ENCODE results near the gene LRP1B. TPM values are rescaled to one million over a fixed set of nuclear protein-coding genes. Genes with fewer than 3 reads are reported as not detected.

Gene LRP1B
- total and polyA plus RNA-seq, 2 of the 8 experiments (the other 6 are each of a cell fraction or from before 2014, with no cell fraction given), result 0.03 TPM; not detected in 1

GRCh38 chr2:141828761-141829160, 302.1 kb downstream of the LRP1B start:
- Histone ChIP-seq H3K18ac (ENCODE audit: extremely low read depth, low read length) (no peak overlapping the region), H3K9me3 (ENCODE audit: insufficient read depth in 2 of 2, low read depth in 1 of 2, low read length in 1 of 2) (no peaks in the 10 kb centered on the region), H4K20me1 (replicated peaks in 1 of 2; ENCODE audit: control insufficient read depth in 1 of 2, insufficient read depth in 2 of 2, low read length in 2 of 2) (no peaks in the 10 kb centered on the region), H4K8ac (ENCODE audit: extremely low read depth, insufficient read depth, low read length) (no peak overlapping the region), H2BK20ac (ENCODE audit: low read length) (no peak overlapping the region), H3K4me2 (ENCODE audit: insufficient read depth in 1 of 2, low read depth in 2 of 2, low read length in 2 of 2) (no peak overlapping the region), H3K4me3 (ENCODE audit: extremely low read depth in 1 of 4, insufficient read depth in 2 of 4, low read depth in 3 of 4, low read length in 4 of 4) (no peak overlapping the region), H4K5ac (ENCODE audit: insufficient read length, low read depth, low read length) (no peak overlapping the region), H3K23ac (ENCODE audit: insufficient read length) (no peak overlapping the region), H3K4me1 (replicated peaks in 1 of 4; ENCODE audit: control insufficient read depth in 3 of 4, insufficient read depth in 4 of 4, low read length in 3 of 4) (no peaks in the 10 kb centered on the region), H2BK120ac (replicated peaks; ENCODE audit: low read depth, low read length) (no peak overlapping the region), H3K23me2 (ENCODE audit: low read depth, low read length) (no peaks in the 10 kb centered on the region), H4K91ac (replicated peaks; ENCODE audit: insufficient read length, low read length) (no peak overlapping the region), H2BK15ac (ENCODE audit: low read length) (no peak overlapping the region), H3K9ac (replicated peaks in 1 of 4; ENCODE audit: extremely low read depth in 1 of 4, low read depth in 3 of 4, low read length in 3 of 4) (no peak overlapping the region), H3K36me3 (ENCODE audit: control insufficient read depth in 2 of 4, insufficient read depth in 4 of 4, low read length in 3 of 4) (no peaks in the 10 kb centered on the region), H2AFZ (ENCODE audit: low read length) (no peak overlapping the region), H2BK5ac (ENCODE audit: low read depth, low read length) (no peak overlapping the region), H2AK5ac (ENCODE audit: low read depth, low read length) (no peak overlapping the region), H3K56ac (replicated peaks; ENCODE audit: insufficient read length, low read depth, low read length) (no peak overlapping the region), H3K4ac (replicated peaks; ENCODE audit: insufficient read length, low read depth, low read length) (no peak overlapping the region), H3K27me3 (replicated peaks in 1 of 4; ENCODE audit: control insufficient read depth in 3 of 4, extremely low read depth in 1 of 4, insufficient read depth in 3 of 4, low read length in 3 of 4) (no peaks in the 10 kb centered on the region), H2BK12ac (ENCODE audit: low read depth, low read length) (no peak overlapping the region), H3K27ac (ENCODE audit: low read depth, low read length) (no peak overlapping the region), H3K79me2 (ENCODE audit: control insufficient read depth in 1 of 2, insufficient read depth in 2 of 2, low read length in 2 of 2) (no peaks in the 10 kb centered on the region), H3K79me1 (ENCODE audit: low read depth, low read length) (no peaks in the 10 kb centered on the region), H3K14ac (ENCODE audit: insufficient read length) (no peak overlapping the region)
- FAIRE-seq (no peak), DNase-seq (ENCODE audit: low read depth in 1 of 2, low spot score in 2 of 2) (no peak)
- ChIA-PET POLR2A (ENCODE audit: partially characterized antibody) (no interaction called here), CTCF (ENCODE audit: partially characterized antibody) (interaction anchor here (1.4 kb wide), 1 partner anchor 16 kb away, joined by 3 read pairs; no protein-coding TSS in a partner anchor)
- WGBS, 2 experiments (ENCODE audit: extremely low coverage in 1 of 2, insufficient coverage in 1 of 2, insufficient read length in 1 of 2, insufficient replicate concordance in 2 of 2, low coverage in 1 of 2, low lambda C conversion rate in 2 of 2, missing lambda C conversion rate in 1 of 2), result 88% methylated on average over 6 of the region's 6 CpGs; no CpG with 5 or more reads in 1 of the 2 experiments
- no peak for TF ChIP-seq ATF2 (IDR thresholded peaks at IDR 0.05; ENCODE audit: low read length)

Data from H1 (cell line).